GM23338 (cell line): ENCODE results near the gene CEP350. TPM values are rescaled to one million over a fixed set of nuclear protein-coding genes. Genes with fewer than 3 reads are reported as not detected.

Experiments used
- ATAC-seq: fragments of 200-7000 bp; cut with Tn5 transposase; 3 replicates; pipeline ENCODE4 v1.9.1; 2020
- DNase-seq: peaks from one replicate; pipeline ENCODE4 v3.0.0-alpha.2; 2015; ENCODE audit warnings: low spot score
- H2AFZ ChIP-seq: fragments of 200-600 bp; sonication (generic); 2 replicates; pipeline ENCODE4 v1.8.0; 2016; ENCODE audit warnings: antibody characterized with exemption, mild to moderate bottlenecking, moderate library complexity
- H3F3A ChIP-seq: fragments of 200-600 bp; sonication (generic); replicated peaks from 2 replicates; pipeline ENCODE4 v1.8.0; 2017; ENCODE audit warnings: antibody characterized with exemption, mixed run types, low read depth
- H3K27ac ChIP-seq: fragments of 200-600 bp; sonication (generic); 2 replicates; pipeline ENCODE4 v1.6.1; 2016; ENCODE audit warnings: low read depth
- H3K27me3 ChIP-seq: fragments of 200-600 bp; sonication (generic); 2 replicates; pipeline ENCODE4 v1.8.0; 2016; ENCODE audit warnings: mild to moderate bottlenecking, mixed run types, moderate library complexity; ENCODE audit not compliant: insufficient read depth
- H3K36me3 ChIP-seq: fragments of 200-600 bp; sonication (generic); 2 replicates; pipeline ENCODE4 v1.8.0; 2016; ENCODE audit warnings: mild to moderate bottlenecking; ENCODE audit not compliant: insufficient read depth
- H3K4me1 ChIP-seq: fragments of 200-600 bp; sonication (generic); 2 replicates; pipeline ENCODE4 v1.8.0; 2016; ENCODE audit warnings: mild to moderate bottlenecking, moderate library complexity; ENCODE audit not compliant: insufficient read depth
- H3K4me2 ChIP-seq: fragments of 200-600 bp; sonication (generic); 2 replicates; pipeline ENCODE4 v1.7.1; 2017; ENCODE audit warnings: mixed run types
- H3K4me3 ChIP-seq: fragments of 200-600 bp; sonication (generic); 2 replicates; pipeline ENCODE4 v1.6.1; 2016; ENCODE audit warnings: mixed run types
- H3K79me2 ChIP-seq: fragments of 200-600 bp; sonication (generic); replicated peaks from 2 replicates; pipeline ENCODE4 v1.8.0; 2017; ENCODE audit warnings: mild to moderate bottlenecking; ENCODE audit not compliant: insufficient read depth
- H3K9me2 ChIP-seq: fragments of 200-600 bp; sonication (generic); 2 replicates; pipeline ENCODE4 v1.8.0; 2017; ENCODE audit not compliant: insufficient read depth
- H4K20me1 ChIP-seq: fragments of 200-600 bp; sonication (generic); replicated peaks from 2 replicates; pipeline ENCODE4 v1.8.0; 2017; ENCODE audit warnings: mild to moderate bottlenecking; ENCODE audit not compliant: insufficient read depth
- H3K27ac Mint-ChIP-seq: 2 replicates; pipeline ENCODE4 v1.8.0; 2020; ENCODE audit warnings: inconsistent platforms, mild to moderate bottlenecking, moderate library complexity, mixed read lengths
- H3K27me3 Mint-ChIP-seq: 3 replicates; pipeline ENCODE4 v1.8.0; 2022; ENCODE audit warnings: low read depth, mild to moderate bottlenecking, moderate library complexity, mixed read lengths, inconsistent platforms; ENCODE audit not compliant: insufficient read depth, poor library complexity
- H3K36me3 Mint-ChIP-seq: 3 replicates; pipeline ENCODE4 v1.8.0; 2021; ENCODE audit warnings: low read depth, mild to moderate bottlenecking, inconsistent platforms, moderate library complexity, mixed read lengths
- H3K4me1 Mint-ChIP-seq: 3 replicates; pipeline ENCODE4 v1.8.0; 2020; ENCODE audit warnings: mild to moderate bottlenecking, inconsistent platforms, mixed read lengths
- H3K4me3 Mint-ChIP-seq: 3 replicates; pipeline ENCODE4 v1.8.0; 2021; ENCODE audit warnings: moderate library complexity, mild to moderate bottlenecking, inconsistent platforms, mixed read lengths
- H3K9me3 Mint-ChIP-seq: 3 replicates; pipeline ENCODE4 v1.8.0; 2020; ENCODE audit warnings: moderate library complexity, mild to moderate bottlenecking, inconsistent platforms, mixed read lengths
- EZH2phosphoT487 ChIP-seq: fragments of 200-600 bp; sonication (generic); IDR thresholded peaks from one replicate; pipeline ENCODE4 v1.8.1; 2018; ENCODE audit warnings: antibody characterized with exemption; ENCODE audit not compliant: unreplicated experiment
- POLR2AphosphoS5 ChIP-seq: IDR thresholded peaks from 2 replicates; pipeline ENCODE4 v1.6.1; 2016; ENCODE audit warnings: antibody characterized with exemption, low read depth
- STAT1 ChIP-seq: IDR thresholded peaks from one replicate; pipeline ENCODE4 v1.6.1; 2016; ENCODE audit warnings: antibody characterized with exemption; ENCODE audit not compliant: unreplicated experiment
- ZNF331 ChIP-seq: fragments of 250-450 bp; sonication (Bioruptor Pico); IDR thresholded peaks from 2 replicates; pipeline ENCODE4 v1.5.0; 2020; ENCODE audit warnings: low read depth, mild to moderate bottlenecking, moderate library complexity
- polyA plus RNA-seq: library from polyadenylated mRNA; unstranded; fragments of >200 nt; fragmentation: Nextera tagmentation; extraction: Ambion mirVana; gene quantifications from 2 replicates; pipeline ENCODE4 v1.2.1, GENCODE V29; 2016
- total RNA-seq: library from RNA; depleted of rRNA; stranded (reverse); fragments of >200 nt; shearing (Covaris generic); gene quantifications from 2 replicates; pipeline ENCODE4 v1.2.3, GENCODE V29; 2014
- TF ChIP-seq, protein P1 (sequence below): fragments of 250-450 bp; sonication (Bioruptor Pico); IDR thresholded peaks from 2 replicates; pipeline ENCODE4 v1.5.0; 2020; ENCODE audit warnings: mild to moderate bottlenecking, moderate library complexity
- TF ChIP-seq, protein P2 (sequence below), 2 experiments: fragments of 200-600 bp in 1 of 2; sonication (generic) in 1 of 2; conservative IDR thresholded peaks; 2 replicates each; pipeline versions ENCODE4 v1.5.1 to v1.6.1; 2016 to 2017; ENCODE audit warnings: antibody characterized with exemption in 2 of 2, low read depth in 2 of 2, mild to moderate bottlenecking in 2 of 2, moderate library complexity in 1 of 2

Gene CEP350
- total and polyA plus RNA-seq, 2 experiments from 2014 or later: 23.4 to 36.8 TPM

DNA sequence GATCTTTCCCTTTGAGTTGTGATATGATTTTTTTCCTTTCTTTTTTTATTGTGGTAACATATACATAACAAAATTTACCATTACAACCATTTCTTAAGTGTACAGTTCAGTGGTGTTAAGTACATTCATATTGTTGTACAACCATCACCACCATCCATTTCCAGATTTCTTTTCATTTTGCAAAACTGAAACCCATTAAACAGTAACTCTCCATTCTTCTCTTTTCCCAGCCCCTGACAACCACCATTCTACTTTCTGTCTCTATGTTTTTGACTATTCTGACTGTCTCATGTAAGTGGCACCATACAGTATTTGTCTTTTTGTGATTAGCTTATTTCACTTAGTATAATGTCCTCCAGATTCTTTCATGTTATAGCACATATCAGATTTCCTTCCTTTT, 30.3 kb downstream of the CEP350 start:
- no peaks in the 10 kb centered on the region for H3K27me3 ChIP-seq
- no peak overlapping the region for H3K4me2 ChIP-seq
- ATAC-seq (no peak), DNase-seq (no peak)
- Mint-ChIP-seq H3K27me3 (peaks cover 1% of the 10 kb centered on the region), H3K9me3 (0 out of 3 replicates have a peak, but pooled peaks cover under 1% of the 10 kb centered on the region), H3K36me3 (peaks cover 3% of the 10 kb centered on the region; the same call in 2 of the 3 replicates), H3K27ac (no peak overlapping the region; the same call in 1 of the 2 replicates), H3K4me3 (no peak overlapping the region), H3K4me1 (no peaks in the 10 kb centered on the region)
- no peaks in the 10 kb centered on the region for H3K4me1 ChIP-seq
- no peak overlapping the region for H2AFZ ChIP-seq
- peaks cover 64% of the 10 kb centered on the region for H3K79me2 ChIP-seq
- H3F3A ChIP-seq: no peaks in the 10 kb centered on the region
- no peak overlapping the region for H3K4me3 ChIP-seq
- peaks cover 18% of the 10 kb centered on the region for H4K20me1 ChIP-seq
- no peaks in the 10 kb centered on the region for H3K36me3 ChIP-seq
- no peaks in the 10 kb centered on the region for H3K9me2 ChIP-seq
- no peak overlapping the region for H3K27ac ChIP-seq
- TF ChIP-seq ZNF331: no peak
- TF ChIP-seq STAT1: no peak
- TF ChIP-seq EZH2phosphoT487: no peak
- TF ChIP-seq, protein P1, sequence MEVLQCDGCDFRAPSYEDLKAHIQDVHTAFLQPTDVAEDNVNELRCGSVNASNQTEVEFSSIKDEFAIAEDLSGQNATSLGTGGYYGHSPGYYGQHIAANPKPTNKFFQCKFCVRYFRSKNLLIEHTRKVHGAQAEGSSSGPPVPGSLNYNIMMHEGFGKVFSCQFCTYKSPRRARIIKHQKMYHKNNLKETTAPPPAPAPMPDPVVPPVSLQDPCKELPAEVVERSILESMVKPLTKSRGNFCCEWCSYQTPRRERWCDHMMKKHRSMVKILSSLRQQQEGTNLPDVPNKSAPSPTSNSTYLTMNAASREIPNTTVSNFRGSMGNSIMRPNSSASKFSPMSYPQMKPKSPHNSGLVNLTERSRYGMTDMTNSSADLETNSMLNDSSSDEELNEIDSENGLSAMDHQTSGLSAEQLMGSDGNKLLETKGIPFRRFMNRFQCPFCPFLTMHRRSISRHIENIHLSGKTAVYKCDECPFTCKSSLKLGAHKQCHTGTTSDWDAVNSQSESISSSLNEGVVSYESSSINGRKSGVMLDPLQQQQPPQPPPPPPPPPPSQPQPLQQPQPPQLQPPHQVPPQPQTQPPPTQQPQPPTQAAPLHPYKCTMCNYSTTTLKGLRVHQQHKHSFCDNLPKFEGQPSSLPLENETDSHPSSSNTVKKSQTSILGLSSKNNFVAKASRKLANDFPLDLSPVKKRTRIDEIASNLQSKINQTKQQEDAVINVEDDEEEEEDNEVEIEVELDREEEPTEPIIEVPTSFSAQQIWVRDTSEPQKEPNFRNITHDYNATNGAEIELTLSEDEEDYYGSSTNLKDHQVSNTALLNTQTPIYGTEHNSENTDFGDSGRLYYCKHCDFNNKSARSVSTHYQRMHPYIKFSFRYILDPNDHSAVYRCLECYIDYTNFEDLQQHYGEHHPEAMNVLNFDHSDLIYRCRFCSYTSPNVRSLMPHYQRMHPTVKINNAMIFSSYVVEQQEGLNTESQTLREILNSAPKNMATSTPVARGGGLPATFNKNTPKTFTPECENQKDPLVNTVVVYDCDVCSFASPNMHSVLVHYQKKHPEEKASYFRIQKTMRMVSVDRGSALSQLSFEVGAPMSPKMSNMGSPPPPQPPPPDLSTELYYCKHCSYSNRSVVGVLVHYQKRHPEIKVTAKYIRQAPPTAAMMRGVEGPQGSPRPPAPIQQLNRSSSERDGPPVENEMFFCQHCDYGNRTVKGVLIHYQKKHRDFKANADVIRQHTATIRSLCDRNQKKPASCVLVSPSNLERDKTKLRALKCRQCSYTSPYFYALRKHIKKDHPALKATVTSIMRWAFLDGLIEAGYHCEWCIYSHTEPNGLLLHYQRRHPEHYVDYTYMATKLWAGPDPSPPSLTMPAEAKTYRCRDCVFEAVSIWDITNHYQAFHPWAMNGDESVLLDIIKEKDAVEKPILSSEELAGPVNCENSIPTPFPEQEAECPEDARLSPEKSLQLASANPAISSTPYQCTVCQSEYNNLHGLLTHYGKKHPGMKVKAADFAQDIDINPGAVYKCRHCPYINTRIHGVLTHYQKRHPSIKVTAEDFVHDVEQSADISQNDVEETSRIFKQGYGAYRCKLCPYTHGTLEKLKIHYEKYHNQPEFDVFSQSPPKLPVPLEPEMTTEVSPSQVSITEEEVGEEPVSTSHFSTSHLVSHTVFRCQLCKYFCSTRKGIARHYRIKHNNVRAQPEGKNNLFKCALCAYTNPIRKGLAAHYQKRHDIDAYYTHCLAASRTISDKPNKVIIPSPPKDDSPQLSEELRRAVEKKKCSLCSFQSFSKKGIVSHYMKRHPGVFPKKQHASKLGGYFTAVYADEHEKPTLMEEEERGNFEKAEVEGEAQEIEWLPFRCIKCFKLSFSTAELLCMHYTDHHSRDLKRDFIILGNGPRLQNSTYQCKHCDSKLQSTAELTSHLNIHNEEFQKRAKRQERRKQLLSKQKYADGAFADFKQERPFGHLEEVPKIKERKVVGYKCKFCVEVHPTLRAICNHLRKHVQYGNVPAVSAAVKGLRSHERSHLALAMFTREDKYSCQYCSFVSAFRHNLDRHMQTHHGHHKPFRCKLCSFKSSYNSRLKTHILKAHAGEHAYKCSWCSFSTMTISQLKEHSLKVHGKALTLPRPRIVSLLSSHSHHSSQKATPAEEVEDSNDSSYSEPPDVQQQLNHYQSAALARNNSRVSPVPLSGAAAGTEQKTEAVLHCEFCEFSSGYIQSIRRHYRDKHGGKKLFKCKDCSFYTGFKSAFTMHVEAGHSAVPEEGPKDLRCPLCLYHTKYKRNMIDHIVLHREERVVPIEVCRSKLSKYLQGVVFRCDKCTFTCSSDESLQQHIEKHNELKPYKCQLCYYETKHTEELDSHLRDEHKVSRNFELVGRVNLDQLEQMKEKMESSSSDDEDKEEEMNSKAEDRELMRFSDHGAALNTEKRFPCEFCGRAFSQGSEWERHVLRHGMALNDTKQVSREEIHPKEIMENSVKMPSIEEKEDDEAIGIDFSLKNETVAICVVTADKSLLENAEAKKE (CRISPR knock-in tag): no peak
- TF ChIP-seq POLR2AphosphoS5: no peak
- TF ChIP-seq, protein P2, sequence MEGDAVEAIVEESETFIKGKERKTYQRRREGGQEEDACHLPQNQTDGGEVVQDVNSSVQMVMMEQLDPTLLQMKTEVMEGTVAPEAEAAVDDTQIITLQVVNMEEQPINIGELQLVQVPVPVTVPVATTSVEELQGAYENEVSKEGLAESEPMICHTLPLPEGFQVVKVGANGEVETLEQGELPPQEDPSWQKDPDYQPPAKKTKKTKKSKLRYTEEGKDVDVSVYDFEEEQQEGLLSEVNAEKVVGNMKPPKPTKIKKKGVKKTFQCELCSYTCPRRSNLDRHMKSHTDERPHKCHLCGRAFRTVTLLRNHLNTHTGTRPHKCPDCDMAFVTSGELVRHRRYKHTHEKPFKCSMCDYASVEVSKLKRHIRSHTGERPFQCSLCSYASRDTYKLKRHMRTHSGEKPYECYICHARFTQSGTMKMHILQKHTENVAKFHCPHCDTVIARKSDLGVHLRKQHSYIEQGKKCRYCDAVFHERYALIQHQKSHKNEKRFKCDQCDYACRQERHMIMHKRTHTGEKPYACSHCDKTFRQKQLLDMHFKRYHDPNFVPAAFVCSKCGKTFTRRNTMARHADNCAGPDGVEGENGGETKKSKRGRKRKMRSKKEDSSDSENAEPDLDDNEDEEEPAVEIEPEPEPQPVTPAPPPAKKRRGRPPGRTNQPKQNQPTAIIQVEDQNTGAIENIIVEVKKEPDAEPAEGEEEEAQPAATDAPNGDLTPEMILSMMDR (conservative IDR thresholded peaks at IDR 0.05; ENCODE audit: low read depth in 2 of 2): no peak
